SK-N-SH (cell line): ENCODE data around the gene LRP1. TPM values are rescaled to one million over a fixed set of nuclear protein-coding genes. Genes with fewer than 3 reads are reported as not detected.
A peak's percentile ranks its signal among the peaks of the same experiment; 100 is the strongest.

Experiments
- CTCF ChIA-PET: fragments of 300-600, 350-600 bp; formaldehyde crosslinking; extraction: SDS; loops from one replicate; lab custom pipeline; 2021; lab: Yijun Ruan, JAX
- POLR2A ChIA-PET: fragments of 350-600 bp; sonication (Branson Sonifier 250); formaldehyde crosslinking; extraction: SDS; loops from one replicate; lab custom pipeline; 2020; ENCODE audit warnings: antibody characterized with exemption, inconsistent platforms; lab: Yijun Ruan, JAX
- DNase-seq: peaks from one replicate; pipeline ENCODE4 v3.0.0; 2012
- H2AFZ ChIP-seq: fragments of 200-600 bp; sonication (generic); 2 replicates; pipeline ENCODE4 v1.8.1; 2016; ENCODE audit warnings: antibody characterized with exemption, mild to moderate bottlenecking, low read depth
- H3F3A ChIP-seq: fragments of 200-600 bp; sonication (generic); replicated peaks from 2 replicates; pipeline ENCODE3; 2016; ENCODE audit warnings: antibody characterized with exemption, mild to moderate bottlenecking; ENCODE audit not compliant: insufficient read depth
- H3K27ac ChIP-seq, 2 experiments: fragments of 200-500 bp in 1 of 2; fragments of 200-600 bp in 1 of 2; sonication (Bioruptor generic) in 1 of 2; sonication (generic), shearing (Covaris generic) in 1 of 2; 2 replicates each; pipeline versions ENCODE4 v1.5.1 to v1.6.1; 2014 to 2016; ENCODE audit warnings: low read depth in 2 of 2, inconsistent platforms in 1 of 2, low read length in 1 of 2, mild to moderate bottlenecking in 1 of 2, mixed read lengths in 1 of 2
- H3K27me3 ChIP-seq: fragments of 200-600 bp; sonication (generic), shearing (Covaris generic); 2 replicates; pipeline ENCODE4 v1.6.1; 2016; ENCODE audit warnings: mixed run types; ENCODE audit not compliant: insufficient read depth
- H3K36me3 ChIP-seq, 2 experiments: fragments of 200-500 bp in 1 of 2; fragments of 200-600 bp in 1 of 2; sonication (Bioruptor generic) in 1 of 2; sonication (generic) in 1 of 2; replicated peaks in 1 of 2; 2 replicates each; pipeline versions ENCODE3 to v1.5.1; 2014 to 2016; ENCODE audit warnings: low read length in 1 of 2, mild to moderate bottlenecking in 1 of 2; ENCODE audit not compliant: insufficient read depth in 2 of 2, control insufficient read depth in 1 of 2
- H3K4me1 ChIP-seq, 2 experiments: fragments of 200-500 bp in 1 of 2; fragments of 200-600 bp in 1 of 2; sonication (Bioruptor generic) in 1 of 2; sonication (generic), shearing (Covaris generic) in 1 of 2; 2 replicates each; pipeline versions ENCODE4 v1.5.1 to v1.6.1; 2014 to 2016; ENCODE audit warnings: low read depth in 1 of 2, low read length in 1 of 2, mixed run types in 1 of 2; ENCODE audit not compliant: insufficient read depth in 2 of 2, control insufficient read depth in 1 of 2
- H3K4me2 ChIP-seq: fragments of 200-600 bp; sonication (generic), shearing (Covaris generic); 2 replicates; pipeline ENCODE4 v1.6.1; 2017; ENCODE audit warnings: mixed run types
- H3K4me3 ChIP-seq, 2 experiments: fragments of 200-500 bp in 1 of 2; fragments of 200-600 bp in 1 of 2; sonication (Bioruptor generic) in 1 of 2; sonication (generic), shearing (Covaris generic) in 1 of 2; 2 replicates each; pipeline versions ENCODE4 v1.5.1 to v1.8.1; 2014 to 2016; ENCODE audit warnings: low read depth in 2 of 2, inconsistent platforms in 1 of 2, low read length in 1 of 2, mild to moderate bottlenecking in 1 of 2, mixed read lengths in 1 of 2, moderate library complexity in 1 of 2
- H3K79me2 ChIP-seq: fragments of 200-600 bp; sonication (generic); 2 replicates; pipeline ENCODE4 v1.8.1; 2017; ENCODE audit warnings: mild to moderate bottlenecking; ENCODE audit not compliant: insufficient read depth
- H3K9ac ChIP-seq: fragments of 200-600 bp; sonication (generic); 2 replicates; pipeline ENCODE4 v1.6.1; 2017; ENCODE audit warnings: mixed run types
- H3K9me2 ChIP-seq: fragments of 200-600 bp; sonication (generic); 2 replicates; pipeline ENCODE4 v1.6.1; 2017; ENCODE audit warnings: mixed run types
- H3K9me3 ChIP-seq: fragments of 200-600 bp; sonication (generic); 2 replicates; pipeline ENCODE4 v1.6.1; 2017; ENCODE audit warnings: mixed run types, mild to moderate bottlenecking, moderate library complexity
- H4K20me1 ChIP-seq: fragments of 200-600 bp; sonication (generic); 2 replicates; pipeline ENCODE4 v1.6.1; 2017; ENCODE audit warnings: mild to moderate bottlenecking, mixed run types; ENCODE audit not compliant: insufficient read depth
- ELF1 ChIP-seq: IDR thresholded peaks from 2 replicates; pipeline ENCODE4 v1.4.0; 2012
- EZH2phosphoT487 ChIP-seq: fragments of 200-600 bp; sonication (generic); IDR thresholded peaks from 2 replicates; pipeline ENCODE4 v1.6.1; 2017; ENCODE audit warnings: low read depth, mixed run types, mild to moderate bottlenecking, antibody characterized with exemption, moderate library complexity, borderline replicate concordance
- FOSL2 ChIP-seq: IDR thresholded peaks from 2 replicates; pipeline ENCODE4 v1.4.0; 2012; ENCODE audit warnings: low read depth, mild to moderate bottlenecking, moderate library complexity, borderline replicate concordance
- FOXJ3 ChIP-seq: sonication (generic); formaldehyde crosslinking; IDR thresholded peaks from 2 replicates; pipeline ENCODE4 v1.5.1; 2020; ENCODE audit warnings: mild to moderate bottlenecking, missing genetic modification reagents
- GABPA ChIP-seq: IDR thresholded peaks from 2 replicates; pipeline ENCODE4 v1.4.0; 2012; ENCODE audit warnings: low read depth, mild to moderate bottlenecking
- GATA2 ChIP-seq: sonication (generic); formaldehyde crosslinking; IDR thresholded peaks from 2 replicates; pipeline ENCODE4 v1.5.0; 2020; ENCODE audit warnings: mild to moderate bottlenecking, missing genetic modification reagents
- JUND ChIP-seq: IDR thresholded peaks from 2 replicates; pipeline ENCODE4 v1.4.0; 2012
- MEF2A ChIP-seq: IDR thresholded peaks from 2 replicates; pipeline ENCODE4 v1.4.0; 2012; ENCODE audit warnings: low read depth, borderline replicate concordance
- NFIC ChIP-seq: IDR thresholded peaks from 2 replicates; pipeline ENCODE4 v1.4.0; 2012; ENCODE audit warnings: borderline replicate concordance
- RAD21 ChIP-seq: IDR thresholded peaks from 2 replicates; pipeline ENCODE4 v1.6.1; 2012; ENCODE audit warnings: mild to moderate bottlenecking, low read length
- RFX5 ChIP-seq: IDR thresholded peaks from 2 replicates; pipeline ENCODE4 v1.6.1; 2012; ENCODE audit warnings: mild to moderate bottlenecking, improper control_type of control experiment, low read length
- RXRA ChIP-seq: IDR thresholded peaks from 2 replicates; pipeline ENCODE4 v1.4.0; 2012; ENCODE audit warnings: low read depth, mild to moderate bottlenecking, borderline replicate concordance
- WGBS: methylation state at CpG from one replicate; pipeline ENCODE4 v1.1.6; 2017; ENCODE audit warnings: low lambda C conversion rate; 5-methylcytosine and 5-hydroxymethylcytosine counted together
- polyA plus RNA-seq, 3 experiments: library from polyadenylated mRNA; depleted of rRNA; stranded (reverse); fragments of >200 nt; gene quantifications; 2 replicates each; pipeline ENCODE4 v1.2.3, GENCODE V29; 2012
- TF ChIP-seq, protein P1 (sequence below): IDR thresholded peaks from 2 replicates; pipeline ENCODE4 v1.4.0; 2012; ENCODE audit warnings: low read depth, borderline replicate concordance
- TF ChIP-seq, protein P2 (sequence below): IDR thresholded peaks from 2 replicates; pipeline ENCODE4 v1.4.0; 2012; ENCODE audit warnings: low read depth
- TF ChIP-seq, protein P3 (sequence below): fragments of 150-350 bp; IDR thresholded peaks from 2 replicates; pipeline ENCODE4 v1.6.1; 2017; ENCODE audit warnings: antibody characterized with exemption, low read length, low read depth, borderline replicate concordance
- TF ChIP-seq, protein P4 (sequence below): IDR thresholded peaks from 2 replicates; pipeline ENCODE4 v1.4.0; 2012; ENCODE audit warnings: low read depth, borderline replicate concordance

LRP1 gene
- polyA plus RNA-seq, 1 of the 3 experiments (the other 2 are of a cell fraction): 55.0 TPM

DNA sequence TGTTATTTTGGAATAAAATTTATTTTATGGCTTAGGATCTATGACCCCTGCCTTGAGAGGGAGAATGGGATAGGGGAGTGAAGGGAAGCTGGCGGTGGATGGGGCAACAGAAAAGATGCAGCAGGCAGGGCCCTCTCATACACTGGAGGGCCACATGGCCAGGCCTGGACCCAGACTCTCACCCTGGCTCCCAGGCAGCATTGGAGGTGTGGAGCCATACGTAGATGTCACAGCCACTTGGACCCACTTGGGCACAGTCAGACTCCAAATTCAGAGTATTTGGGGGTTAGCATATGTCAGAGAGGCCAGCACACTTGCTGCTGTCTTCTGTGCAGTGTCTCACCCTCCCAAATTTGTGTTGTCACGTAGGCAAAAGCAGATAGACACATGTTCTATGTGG is 32.8 kb upstream of the LRP1 start (continued):
- TF ChIP-seq, protein P1, sequence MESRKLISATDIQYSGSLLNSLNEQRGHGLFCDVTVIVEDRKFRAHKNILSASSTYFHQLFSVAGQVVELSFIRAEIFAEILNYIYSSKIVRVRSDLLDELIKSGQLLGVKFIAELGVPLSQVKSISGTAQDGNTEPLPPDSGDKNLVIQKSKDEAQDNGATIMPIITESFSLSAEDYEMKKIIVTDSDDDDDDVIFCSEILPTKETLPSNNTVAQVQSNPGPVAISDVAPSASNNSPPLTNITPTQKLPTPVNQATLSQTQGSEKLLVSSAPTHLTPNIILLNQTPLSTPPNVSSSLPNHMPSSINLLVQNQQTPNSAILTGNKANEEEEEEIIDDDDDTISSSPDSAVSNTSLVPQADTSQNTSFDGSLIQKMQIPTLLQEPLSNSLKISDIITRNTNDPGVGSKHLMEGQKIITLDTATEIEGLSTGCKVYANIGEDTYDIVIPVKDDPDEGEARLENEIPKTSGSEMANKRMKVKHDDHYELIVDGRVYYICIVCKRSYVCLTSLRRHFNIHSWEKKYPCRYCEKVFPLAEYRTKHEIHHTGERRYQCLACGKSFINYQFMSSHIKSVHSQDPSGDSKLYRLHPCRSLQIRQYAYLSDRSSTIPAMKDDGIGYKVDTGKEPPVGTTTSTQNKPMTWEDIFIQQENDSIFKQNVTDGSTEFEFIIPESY: no peak
- TF ChIP-seq RAD21: no peak

DNA sequence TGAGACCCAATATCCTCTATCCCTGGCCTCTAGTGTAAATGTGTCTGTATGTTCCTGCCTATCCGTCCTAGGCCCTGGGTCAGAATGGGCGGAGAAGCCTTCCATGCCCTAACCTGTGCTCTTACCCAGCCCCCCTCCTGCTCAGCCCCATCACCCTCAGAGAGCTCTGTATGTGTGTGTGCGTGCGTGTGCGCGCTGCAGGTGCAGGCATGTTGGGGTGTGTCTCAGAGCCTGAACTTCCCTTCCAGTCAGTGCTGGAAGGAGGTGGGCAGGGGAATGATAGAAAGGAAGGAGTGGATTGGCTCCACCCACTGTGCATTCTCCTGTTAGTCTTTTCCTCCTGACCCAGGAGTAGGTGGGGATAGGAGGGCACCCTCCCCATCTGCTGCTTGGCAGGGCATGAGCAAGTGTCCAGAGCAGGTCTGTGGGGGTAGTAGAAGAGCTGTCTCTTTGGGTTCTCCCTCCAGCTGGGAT is 32.1 kb upstream of the LRP1 start:
- CTCF ChIA-PET: interaction anchor here (0.9 to 23.2 kb wide), 6 partner anchors 16 to 88 kb away, joined by 4 to 339 read pairs (median 8); partner anchors contain the start of genes NEMP1 and STAT6
- H3F3A ChIP-seq: peaks cover 5% of the 10 kb centered on the region
- H3K4me1 ChIP-seq: peaks cover 4 to 12% of the 10 kb centered on the region in 2 experiments; a peak in 2 of 4 replicates
- H3K27me3 ChIP-seq: no peaks in the 10 kb centered on the region
- no peak overlapping the region for H3K4me2 ChIP-seq
- no peak overlapping the region for H3K4me3 ChIP-seq
- H3K9ac ChIP-seq: no peak overlapping the region
- POLR2A ChIA-PET: interaction anchor here (1.3 kb wide), 1 partner anchor 17 kb away, joined by 3 read pairs; the partner anchor contains the start of gene NEMP1
- H4K20me1 ChIP-seq: peaks cover 27% of the 10 kb centered on the region
- no peaks in the 10 kb centered on the region for H3K9me3 ChIP-seq
- H3K27ac ChIP-seq: peak overlapping the region in 1 of 2 experiments; percentile 43; a peak in 1 of 4 replicates
- DNase-seq: peak; percentile 10
- H3K36me3 ChIP-seq: peaks cover 24 to 42% of the 10 kb centered on the region in 2 experiments
- TF ChIP-seq FOSL2: no peak
- no peak for TF ChIP-seq RXRA
- TF ChIP-seq FOXJ3 (CRISPR knock-in tag): no peak
- no peak for TF ChIP-seq ELF1
- TF ChIP-seq, protein P2, sequence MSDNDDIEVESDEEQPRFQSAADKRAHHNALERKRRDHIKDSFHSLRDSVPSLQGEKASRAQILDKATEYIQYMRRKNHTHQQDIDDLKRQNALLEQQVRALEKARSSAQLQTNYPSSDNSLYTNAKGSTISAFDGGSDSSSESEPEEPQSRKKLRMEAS: no peak
- TF ChIP-seq NFIC: no peak
- TF ChIP-seq GATA2 (CRISPR knock-in tag): no peak
- no peak for TF ChIP-seq RFX5
- no peak for TF ChIP-seq EZH2phosphoT487
- TF ChIP-seq, protein P3, sequence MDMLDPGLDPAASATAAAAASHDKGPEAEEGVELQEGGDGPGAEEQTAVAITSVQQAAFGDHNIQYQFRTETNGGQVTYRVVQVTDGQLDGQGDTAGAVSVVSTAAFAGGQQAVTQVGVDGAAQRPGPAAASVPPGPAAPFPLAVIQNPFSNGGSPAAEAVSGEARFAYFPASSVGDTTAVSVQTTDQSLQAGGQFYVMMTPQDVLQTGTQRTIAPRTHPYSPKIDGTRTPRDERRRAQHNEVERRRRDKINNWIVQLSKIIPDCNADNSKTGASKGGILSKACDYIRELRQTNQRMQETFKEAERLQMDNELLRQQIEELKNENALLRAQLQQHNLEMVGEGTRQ: no peak
- no peak for TF ChIP-seq MEF2A
- TF ChIP-seq RAD21: no peak
- TF ChIP-seq, protein P4, sequence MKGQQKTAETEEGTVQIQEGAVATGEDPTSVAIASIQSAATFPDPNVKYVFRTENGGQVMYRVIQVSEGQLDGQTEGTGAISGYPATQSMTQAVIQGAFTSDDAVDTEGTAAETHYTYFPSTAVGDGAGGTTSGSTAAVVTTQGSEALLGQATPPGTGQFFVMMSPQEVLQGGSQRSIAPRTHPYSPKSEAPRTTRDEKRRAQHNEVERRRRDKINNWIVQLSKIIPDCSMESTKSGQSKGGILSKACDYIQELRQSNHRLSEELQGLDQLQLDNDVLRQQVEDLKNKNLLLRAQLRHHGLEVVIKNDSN: no peak
- TF ChIP-seq GABPA: no peak
- no peak; the same call in 1 of the 2 replicates for TF ChIP-seq JUND
- H2AFZ ChIP-seq: no peak overlapping the region
- H3K9me2 ChIP-seq: no peaks in the 10 kb centered on the region
- H3K79me2 ChIP-seq: peaks cover 18% of the 10 kb centered on the region
- over 99% methylated on average over 6 of the region's 6 CpGs for WGBS
